Activated T-cell treated with anti-CD3 and anti-CD28 coated beads for 4 hours (primary cell): ENCODE measurements around the gene CALU.
A peak's percentile ranks its signal among the peaks of the same experiment; 100 is the strongest.

ENCODE experiments used
- DNase-seq: peaks from one replicate; pipeline ENCODE4 v3.0.0-alpha.2; 2020

The CALU gene

DNA sequence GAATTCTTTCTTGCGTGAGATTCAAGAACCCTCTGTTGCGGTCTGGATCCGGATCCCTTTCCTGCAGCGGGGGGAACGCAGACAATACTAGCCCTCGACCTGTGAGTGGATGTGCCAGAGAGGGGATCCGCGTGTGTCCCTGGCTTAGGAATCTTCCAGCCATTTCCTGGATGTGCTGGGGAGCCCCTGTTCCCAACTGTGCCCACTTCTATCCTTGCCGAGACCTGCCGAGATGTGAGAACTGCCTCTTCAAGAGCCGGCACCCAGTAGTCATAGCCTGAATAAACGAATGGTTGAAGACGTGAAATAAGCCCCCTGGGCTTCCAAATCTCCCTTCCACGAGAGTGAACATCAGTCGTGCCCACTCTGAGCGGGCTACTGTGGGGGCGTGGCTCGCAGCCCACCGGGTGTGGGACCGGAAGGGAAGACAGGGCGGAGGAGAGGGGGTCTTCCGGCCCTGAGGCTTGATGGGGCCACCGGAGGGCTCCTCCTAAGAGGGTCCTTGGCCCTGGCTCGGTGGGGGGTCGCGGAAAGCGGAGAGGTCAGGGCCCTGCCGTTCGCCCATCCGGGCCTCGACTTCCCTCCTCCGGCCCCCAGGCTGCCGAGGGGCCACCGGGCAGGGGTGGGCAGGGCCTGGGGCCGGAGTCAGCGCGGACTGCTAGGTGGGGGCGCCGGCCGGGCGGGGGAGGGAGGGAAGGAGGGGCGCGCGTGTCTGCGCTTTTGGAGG, 51.3 kb downstream of the CALU start:
- no peak for DNase-seq

DNA sequence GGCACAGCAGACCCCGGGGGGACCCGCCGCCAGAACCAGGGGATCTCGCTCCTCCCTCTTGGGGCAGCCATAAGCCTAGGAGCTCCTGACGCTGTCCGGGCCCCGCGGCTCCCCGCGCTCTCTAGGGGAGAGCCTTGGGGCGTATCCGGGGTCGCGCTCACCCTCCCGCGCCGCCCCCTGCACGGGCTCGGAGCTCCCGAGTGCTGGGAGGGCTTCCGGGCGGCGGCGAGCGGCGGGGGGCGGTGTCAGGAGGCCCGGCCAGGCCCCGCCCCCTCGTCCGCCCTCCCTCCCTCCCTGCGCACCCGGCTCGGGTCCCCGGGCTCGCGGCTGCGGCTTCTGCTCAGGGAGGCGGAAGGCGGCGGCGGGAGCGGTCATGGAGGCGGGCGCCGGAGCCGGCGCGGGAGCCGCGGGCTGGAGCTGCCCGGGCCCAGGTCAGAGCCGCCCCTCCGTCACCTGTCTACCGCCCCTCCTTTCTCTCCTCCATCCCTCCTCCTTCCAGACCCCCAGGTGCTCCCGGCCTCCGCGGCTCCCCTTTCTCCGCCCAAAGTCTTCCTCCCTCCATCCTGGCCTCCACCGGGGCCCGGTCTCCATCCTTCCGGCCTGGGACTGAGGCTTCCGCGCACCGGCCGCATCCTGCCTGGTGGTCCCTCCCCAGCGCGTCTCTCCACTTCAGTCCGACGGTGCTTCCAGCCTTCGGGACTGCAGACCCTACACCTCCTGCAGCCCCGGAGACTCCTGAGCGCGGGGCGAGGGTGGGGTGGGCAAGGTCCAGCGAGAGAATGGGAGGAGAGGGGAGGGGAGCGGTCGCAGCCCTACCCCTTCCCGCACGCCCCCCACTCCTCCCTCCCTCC, 52.2 kb downstream of the CALU start, which contains the start of gene CCDC136:
TSS of gene CCDC136 (plus strand) at position 848 of the 851 bp plus-strand sequence. CDS start 444 bp downstream, outside the sequence.
- DNase-seq: peak; percentile 65

DNA sequence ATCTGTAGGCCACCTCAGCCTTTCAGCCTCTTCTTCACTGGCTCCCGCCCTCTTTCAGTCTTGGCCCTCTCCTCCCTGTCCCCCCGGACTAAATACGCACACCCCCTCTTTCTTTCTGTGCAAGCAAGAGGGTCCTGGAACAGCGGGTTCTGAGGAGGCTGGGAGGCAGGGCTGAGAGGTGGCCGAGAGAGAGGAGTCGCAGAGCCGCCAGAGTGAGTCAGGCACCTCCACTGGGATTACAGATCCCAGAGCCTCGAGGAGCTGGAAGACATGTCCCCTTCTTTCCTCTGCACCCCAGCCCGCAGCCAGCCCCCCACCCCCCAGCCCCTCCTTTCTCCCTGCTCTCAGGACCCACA, 52.8 kb downstream of the CALU start:
- no peak for DNase-seq

DNA sequence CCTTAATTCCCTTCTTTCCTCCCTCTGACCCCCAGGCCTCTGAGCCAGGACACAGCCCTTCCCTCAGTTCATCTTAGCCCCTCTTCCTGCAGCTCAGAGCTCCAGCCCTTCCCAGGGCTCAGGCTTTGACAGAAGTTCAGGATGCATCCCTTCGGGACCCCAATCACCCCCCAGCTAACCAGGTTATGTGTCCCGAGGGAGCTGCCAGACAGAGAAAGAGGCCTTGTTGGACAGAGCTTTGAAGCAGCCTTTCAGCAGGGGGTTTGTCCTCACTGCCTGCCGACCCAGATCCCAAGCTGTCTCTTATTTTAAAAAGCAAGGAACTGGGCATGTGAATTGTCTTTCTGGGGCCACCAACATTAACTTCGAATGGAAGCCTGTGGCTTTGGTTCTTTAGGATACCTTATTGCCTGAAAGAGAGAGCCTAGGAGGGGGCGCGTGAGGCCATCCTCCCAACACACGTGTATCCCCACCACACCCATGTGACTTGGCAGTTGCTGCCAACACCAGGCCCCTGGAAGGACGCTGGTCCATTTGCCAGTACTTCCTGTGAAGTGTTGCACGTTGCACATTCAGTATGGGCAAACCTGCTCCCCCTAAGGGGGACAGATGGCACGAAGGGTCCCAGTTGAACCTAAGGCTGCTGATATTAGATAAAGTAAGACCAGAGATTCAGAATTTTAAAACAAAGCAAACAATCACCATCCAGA, 53.5 kb downstream of the CALU start:
- no peak for DNase-seq

GRCh38 chr7:128793181-128793547, 54.0 kb downstream of the CALU start:
- no peak for DNase-seq

GRCh38 chr7:128794020-128794419, 54.9 kb downstream of the CALU start:
- no peak for DNase-seq

DNA sequence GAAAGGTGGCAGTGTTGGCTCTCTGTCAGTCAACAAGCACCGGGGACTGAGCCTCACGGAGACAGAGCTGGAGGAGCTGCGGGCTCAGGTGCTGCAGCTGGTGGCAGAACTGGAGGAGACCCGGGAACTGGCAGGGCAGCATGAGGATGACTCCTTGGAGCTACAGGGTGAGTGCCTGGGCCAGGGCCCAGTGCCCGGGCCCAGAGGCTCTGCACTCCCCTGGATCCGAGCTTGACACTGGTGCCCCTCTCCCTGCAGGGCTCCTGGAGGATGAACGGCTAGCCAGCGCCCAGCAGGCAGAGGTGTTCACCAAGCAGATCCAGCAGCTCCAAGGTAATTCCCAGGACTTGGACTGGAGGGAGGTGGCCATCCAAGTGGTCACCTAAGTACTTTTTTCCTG, 55.3 kb downstream of the CALU start:
- DNase-seq: no peak

DNA sequence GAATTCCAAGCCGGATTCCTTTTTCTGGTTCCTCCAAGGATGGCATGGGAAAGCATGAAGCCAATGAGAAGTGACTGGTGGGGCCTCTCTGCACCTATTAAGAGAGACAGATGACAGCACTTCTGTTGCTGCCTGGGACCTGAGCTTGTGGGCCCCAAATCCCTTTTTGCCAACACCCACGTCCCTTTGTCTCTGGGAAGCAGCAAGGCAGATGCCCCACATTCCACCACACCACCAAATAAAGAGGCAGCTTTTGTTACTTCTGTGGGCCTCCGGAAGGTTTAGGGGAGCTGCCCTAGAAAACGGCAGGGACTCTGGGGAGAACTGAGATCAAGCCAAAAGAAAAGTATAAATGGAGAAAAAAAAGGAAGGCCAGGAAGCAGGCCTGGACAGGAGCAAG, 56.0 kb downstream of the CALU start:
- DNase-seq: no peak

GRCh38 chr7:128796327-128796726, 57.2 kb downstream of the CALU start:
- DNase-seq: no peak

DNA sequence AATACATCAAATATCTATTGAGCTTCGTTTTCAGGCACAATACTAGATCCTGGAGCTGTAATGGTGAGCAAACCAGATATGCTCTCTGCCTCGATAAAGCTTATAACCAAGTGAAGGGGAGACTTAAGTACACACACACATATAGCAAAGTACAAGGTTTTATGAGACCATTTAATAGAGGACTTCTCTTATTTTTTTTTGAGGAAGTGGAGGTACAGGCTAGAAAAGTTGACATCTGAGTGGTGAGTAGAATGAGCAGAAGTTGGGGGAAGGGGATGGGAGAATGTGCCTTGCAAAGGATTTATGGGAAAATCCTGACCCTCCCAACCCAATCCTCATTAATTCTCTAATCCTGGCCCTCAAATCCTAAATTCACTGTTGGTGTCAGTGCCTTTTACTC, 60.3 kb downstream of the CALU start:
- no peak for DNase-seq

GRCh38 chr7:128800567-128800966, 61.4 kb downstream of the CALU start:
- no peak for DNase-seq

DNA sequence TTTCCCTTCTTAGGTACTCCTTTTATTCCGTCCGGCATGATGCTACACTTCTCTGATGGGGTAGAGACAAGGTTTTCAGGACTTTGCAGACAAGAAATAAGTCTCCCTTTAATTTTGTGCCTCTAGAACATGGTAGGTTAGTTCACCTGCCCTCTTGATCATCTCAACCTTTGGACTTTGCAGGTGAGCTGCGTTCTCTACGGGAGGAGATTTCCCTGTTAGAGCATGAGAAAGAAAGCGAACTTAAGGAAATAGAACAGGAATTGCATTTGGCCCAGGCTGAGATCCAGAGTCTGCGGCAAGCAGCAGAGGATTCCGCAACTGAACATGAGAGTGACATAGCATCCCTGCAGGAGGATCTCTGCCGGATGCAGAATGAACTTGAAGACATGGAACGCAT, 61.8 kb downstream of the CALU start:
- no peak for DNase-seq

DNA sequence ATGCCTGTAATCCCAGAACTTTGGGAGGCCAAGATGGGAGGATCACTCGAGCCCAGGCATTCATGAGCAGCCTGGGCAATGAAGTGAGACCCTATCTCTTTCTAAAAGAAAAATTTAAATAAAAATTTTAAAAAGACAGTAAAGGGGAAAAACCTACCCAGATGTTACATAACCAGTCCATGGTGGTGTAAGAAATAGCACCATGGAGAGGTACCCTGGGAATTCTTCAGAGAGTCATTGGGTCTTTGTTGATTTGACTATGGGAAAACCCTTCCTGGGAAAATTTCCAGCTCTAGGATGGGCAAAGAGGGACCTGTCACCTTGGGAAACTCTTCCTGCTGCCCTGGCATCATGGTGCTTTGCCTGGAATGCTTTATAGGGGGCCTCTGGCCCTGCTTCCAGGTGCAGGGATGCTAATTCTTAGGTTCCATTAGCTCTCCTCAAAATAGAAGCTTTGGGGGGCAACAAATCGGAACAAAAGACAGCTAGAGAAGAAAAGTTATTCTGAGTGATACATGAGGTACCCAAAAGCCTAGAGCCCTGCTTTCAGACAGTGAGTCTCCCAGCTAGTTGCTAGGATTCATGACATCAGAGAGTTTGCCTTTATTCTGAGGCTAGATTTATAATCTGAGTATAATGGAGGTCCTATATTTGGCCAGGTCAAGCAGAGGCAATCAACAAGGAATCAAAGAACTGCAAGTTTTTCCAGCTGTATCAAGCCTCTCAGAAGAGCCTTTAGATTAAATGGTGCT, 62.7 kb downstream of the CALU start:
- DNase-seq: no peak

- DNase-seq: no peak
These were observed 65.3 kb downstream of the CALU start for GRCh38 chr7:128804484-128804883.

GRCh38 chr7:128805225-128805624, 66.1 kb downstream of the CALU start:
- no peak for DNase-seq

DNA sequence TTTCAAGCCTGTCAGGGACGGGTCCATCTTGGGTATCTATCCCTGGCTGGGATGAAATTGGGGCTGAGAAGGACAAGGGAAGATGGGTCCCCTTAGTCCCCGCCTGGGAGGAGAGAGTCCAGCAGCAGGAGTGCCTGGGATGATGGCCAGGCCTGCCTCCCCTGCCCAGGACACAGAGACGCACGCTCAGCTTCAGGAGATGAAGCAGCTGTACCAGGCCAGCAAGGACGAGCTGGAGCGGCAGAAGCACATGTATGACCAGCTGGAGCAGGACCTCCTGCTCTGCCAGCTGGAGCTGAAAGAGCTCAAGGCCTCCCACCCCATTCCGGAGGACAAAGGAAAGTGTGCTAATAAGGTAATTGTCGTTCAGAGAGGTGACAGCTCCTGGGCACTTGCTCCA, 68.0 kb downstream of the CALU start:
- no peak for DNase-seq

GRCh38 chr7:128809363-128809762, 70.2 kb downstream of the CALU start:
- DNase-seq: no peak

DNA sequence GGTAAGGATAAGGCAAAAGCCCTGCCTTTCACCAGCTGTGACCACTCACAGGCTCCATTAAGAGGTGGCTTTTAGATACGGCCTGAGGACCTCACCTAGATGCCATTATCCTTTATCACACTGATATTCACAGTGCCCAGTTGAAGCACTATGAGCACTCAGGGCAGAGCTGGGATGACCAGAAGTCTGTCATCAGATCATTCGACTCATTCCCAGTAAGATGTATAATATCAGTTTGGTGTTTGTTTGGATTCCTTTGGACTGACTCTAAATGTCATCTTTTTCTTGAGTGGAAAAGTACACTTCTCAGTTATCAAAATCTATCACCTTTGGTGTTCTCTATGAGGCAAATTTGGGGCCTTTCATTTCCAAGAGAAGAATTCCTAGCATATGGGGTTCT, 71.3 kb downstream of the CALU start:
- DNase-seq: no peak

DNA sequence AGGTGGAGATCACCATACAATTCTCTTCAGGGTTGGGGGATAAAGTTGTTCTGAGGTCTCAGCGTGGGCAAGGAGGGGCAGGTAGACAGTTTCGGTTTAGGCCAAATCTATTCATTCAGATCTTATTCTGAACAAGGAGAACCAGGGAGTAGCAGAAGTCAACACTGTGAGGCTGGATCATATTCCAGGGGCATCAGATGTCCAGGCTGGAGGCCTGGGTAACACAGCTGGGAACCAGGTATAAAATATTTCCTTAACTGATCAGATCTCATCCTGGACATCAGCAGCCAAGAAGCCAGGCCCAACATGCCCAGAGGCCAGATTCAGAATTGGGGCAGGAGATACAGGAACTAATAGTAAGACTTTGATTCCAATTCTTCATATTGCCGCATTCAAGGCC, 71.8 kb downstream of the CALU start:
- DNase-seq: no peak

DNA sequence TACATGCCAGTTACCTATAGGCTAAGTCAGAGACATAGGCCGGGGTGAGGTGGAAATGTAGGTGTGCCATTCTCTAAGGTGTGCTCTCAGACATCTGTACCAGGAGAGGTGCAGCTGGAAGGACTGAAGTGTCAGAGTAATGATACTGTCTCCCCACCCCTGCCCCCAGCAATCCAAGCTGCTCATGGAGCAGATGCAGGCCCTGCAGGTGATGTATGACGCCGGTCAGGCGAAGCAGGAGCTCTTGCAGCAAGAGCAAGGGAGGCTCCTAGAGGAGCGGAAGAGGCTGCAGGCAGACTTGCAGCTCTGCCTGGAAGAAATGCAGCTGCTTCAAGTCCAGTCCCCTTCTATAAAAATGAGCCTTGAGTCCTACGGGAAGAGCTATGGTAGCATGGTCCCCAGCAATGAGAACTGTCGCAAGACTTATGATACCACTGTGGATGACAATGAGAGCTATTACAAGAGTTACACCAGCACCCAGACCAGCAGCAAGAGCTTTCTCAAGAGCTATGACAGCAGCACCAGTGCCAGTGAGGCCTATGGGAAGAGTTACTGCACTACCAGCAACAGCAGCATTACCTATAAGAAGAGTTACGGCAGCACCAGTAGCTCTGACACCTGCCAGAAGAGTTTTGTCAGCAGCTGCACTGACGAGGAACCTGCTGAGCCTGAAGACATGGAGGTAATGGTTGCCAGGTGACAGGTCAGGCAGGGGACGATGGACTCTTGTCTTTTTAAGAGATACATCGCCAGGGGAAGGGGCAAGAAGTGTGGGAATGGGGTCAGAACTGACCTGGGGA, 72.7 kb downstream of the CALU start:
- no peak for DNase-seq

DNA sequence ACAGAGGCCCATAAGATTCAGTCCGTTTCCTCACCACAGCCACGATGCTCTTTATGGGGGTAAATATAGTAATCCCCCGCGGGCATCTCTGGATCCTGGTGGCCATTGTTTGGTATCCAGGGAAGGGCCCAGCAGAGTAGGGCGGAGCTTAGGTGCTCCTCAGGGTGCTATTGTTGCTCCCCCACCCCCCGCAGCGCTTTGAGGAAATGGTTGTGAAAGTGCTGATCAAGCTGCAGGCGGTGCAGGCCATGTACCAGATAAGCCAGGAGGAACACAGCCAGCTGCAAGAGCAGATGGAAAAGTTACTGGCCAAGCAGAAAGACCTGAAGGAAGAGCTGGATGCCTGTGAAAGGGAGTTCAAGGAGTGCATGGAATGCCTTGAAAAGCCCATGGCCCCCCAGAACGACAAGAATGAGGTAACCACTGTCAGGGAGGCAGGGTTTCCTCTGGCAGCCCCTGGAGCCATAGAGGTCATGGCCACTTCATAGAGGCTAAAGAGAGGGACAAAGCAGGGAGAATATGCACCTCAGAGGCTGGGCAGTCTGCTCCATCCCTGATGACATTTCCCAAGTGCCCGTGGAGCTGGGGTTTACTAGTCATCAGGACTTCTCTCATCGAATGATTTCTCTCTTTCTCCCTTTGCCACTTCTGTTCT, 73.5 kb downstream of the CALU start:
- no peak for DNase-seq

DNA sequence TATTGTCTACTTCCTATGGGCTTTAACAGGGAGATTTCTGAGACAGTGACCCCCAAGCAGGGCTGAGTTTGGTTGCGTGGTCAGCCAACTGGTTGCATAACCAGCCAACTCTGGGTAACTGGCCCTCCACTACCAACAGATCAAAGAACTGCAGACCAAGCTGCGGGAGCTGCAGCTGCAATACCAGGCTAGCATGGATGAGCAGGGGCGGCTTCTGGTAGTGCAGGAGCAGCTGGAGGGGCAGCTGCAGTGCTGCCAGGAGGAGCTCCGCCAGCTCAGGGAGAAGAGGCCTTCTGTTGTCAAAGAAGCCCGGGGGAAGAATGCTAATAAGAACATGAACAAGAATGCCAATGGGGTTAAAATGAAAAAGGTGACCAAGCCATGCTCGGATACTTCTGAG, 75.3 kb downstream of the CALU start:
- DNase-seq: no peak
